K562 (cell line): ENCODE measurements around the gene ELOVL5. TPM values are rescaled to one million over a fixed set of nuclear protein-coding genes. Genes with fewer than 3 reads are reported as not detected.

Experiments used
- CSDE1 ChIP-seq, 2 experiments: fragments of 450-650 bp; IDR thresholded peaks; 2 replicates each; pipeline ENCODE4 v1.6.1; 2016; ENCODE audit warnings: mild to moderate bottlenecking in 1 of 2
- ILF3 ChIP-seq: fragments of 450-650 bp; IDR thresholded peaks from 2 replicates; pipeline ENCODE4 v1.6.1; 2018; ENCODE audit warnings: antibody characterized with exemption, mild to moderate bottlenecking, moderate library complexity, borderline replicate concordance
- SMAD1 ChIP-seq: fragments of 150-350 bp; IDR thresholded peaks from 2 replicates; pipeline ENCODE4 v1.6.1; 2014; ENCODE audit warnings: low read length, low read depth; ENCODE audit not compliant: partially characterized antibody
- ZNF263 ChIP-seq: sonication (generic); formaldehyde crosslinking; IDR thresholded peaks from 2 replicates; pipeline ENCODE4 v1.8.0; 2022; ENCODE audit warnings: mild to moderate bottlenecking, missing genetic modification reagents, borderline replicate concordance
- ZNF311 ChIP-seq: fragments of 250-450 bp; sonication (Bioruptor Pico); IDR thresholded peaks from 2 replicates; pipeline ENCODE4 v1.4.0; 2020; ENCODE audit warnings: mild to moderate bottlenecking, moderate library complexity
- ZNF384 ChIP-seq: IDR thresholded peaks from 2 replicates; pipeline ENCODE4 v1.6.1; 2012; ENCODE audit warnings: low read depth, low read length, improper control_type of control experiment
- polyA plus RNA-seq, 8 experiments: library from polyadenylated mRNA; depleted of rRNA in 4 of 8; stranded (reverse) in 5 of 8; unstranded in 3 of 8; fragments of >200 nt; fragmentation: Nextera tagmentation in 2 of 8; fragmentation: Illumina TruSeq in 1 of 8; extraction: Ambion mirVana in 2 of 8; extraction: Trizol in 1 of 8; gene quantifications; 2 replicates each; pipeline versions ENCODE4 v1.2.1 to v1.2.3, GENCODE V29; 2011 to 2014; ENCODE audit warnings: inconsistent platforms in 1 of 8, missing spikeins in 1 of 8
- total RNA-seq, 7 experiments: library from RNA; depleted of rRNA in 6 of 7; stranded (reverse); fragments of >200 nt in 6 of 7; fragmentation: Illumina TruSeq in 2 of 7; extraction: Trizol in 2 of 7; gene quantifications; 2 replicates each; pipeline versions ENCODE4 v1.2.1 to v1.2.3, GENCODE V29; 2011 to 2021; ENCODE audit warnings: low replicate concordance in 1 of 7
- TF ChIP-seq, protein P1 (sequence below): sonication (generic); formaldehyde crosslinking; IDR thresholded peaks from 2 replicates; pipeline ENCODE4 v1.8.0; 2023; ENCODE audit warnings: mild to moderate bottlenecking, missing genetic modification reagents
- TF ChIP-seq, protein P2 (sequence below): IDR thresholded peaks from 2 replicates; pipeline ENCODE4 v1.6.1; 2011; ENCODE audit not compliant: insufficient read length; ENCODE audit errors: extremely low read depth
- TF ChIP-seq, protein P3 (sequence below): IDR thresholded peaks from 3 replicates; pipeline ENCODE4 v1.6.1; 2011; ENCODE audit warnings: borderline replicate concordance, mild to moderate bottlenecking, moderate library complexity; ENCODE audit not compliant: insufficient read length; ENCODE audit errors: extremely low read depth

Gene ELOVL5
- total and polyA plus RNA-seq, 9 of the 15 experiments (the other 6 are each of a cell fraction or from before 2014, with no cell fraction given), result 70.6 to 245 (median 132) TPM

DNA sequence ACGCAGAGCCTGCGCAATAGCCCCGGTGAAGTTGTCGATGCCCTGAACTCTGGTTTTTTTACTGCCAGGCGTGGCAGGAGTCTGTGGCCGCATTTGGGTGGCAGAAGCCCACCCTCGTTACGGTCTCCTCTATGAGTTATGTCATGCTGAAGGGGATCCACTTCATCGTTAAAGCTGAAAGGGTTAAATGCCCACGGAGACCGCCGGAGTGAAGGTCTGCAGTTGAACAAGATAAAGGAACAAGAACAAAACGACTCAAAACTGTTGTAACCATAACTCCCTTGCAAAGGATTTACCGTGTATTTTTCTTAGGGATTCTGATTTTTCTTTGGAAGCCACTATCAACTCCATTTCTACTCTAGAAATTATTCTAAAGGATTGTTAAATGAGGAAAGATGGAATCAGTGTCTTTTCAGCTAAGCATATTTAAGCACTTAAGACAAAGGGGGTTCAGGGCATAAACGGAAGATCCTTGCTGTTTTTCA, 501 bp upstream of the ELOVL5 start (continued):
- TF ChIP-seq, protein P1, sequence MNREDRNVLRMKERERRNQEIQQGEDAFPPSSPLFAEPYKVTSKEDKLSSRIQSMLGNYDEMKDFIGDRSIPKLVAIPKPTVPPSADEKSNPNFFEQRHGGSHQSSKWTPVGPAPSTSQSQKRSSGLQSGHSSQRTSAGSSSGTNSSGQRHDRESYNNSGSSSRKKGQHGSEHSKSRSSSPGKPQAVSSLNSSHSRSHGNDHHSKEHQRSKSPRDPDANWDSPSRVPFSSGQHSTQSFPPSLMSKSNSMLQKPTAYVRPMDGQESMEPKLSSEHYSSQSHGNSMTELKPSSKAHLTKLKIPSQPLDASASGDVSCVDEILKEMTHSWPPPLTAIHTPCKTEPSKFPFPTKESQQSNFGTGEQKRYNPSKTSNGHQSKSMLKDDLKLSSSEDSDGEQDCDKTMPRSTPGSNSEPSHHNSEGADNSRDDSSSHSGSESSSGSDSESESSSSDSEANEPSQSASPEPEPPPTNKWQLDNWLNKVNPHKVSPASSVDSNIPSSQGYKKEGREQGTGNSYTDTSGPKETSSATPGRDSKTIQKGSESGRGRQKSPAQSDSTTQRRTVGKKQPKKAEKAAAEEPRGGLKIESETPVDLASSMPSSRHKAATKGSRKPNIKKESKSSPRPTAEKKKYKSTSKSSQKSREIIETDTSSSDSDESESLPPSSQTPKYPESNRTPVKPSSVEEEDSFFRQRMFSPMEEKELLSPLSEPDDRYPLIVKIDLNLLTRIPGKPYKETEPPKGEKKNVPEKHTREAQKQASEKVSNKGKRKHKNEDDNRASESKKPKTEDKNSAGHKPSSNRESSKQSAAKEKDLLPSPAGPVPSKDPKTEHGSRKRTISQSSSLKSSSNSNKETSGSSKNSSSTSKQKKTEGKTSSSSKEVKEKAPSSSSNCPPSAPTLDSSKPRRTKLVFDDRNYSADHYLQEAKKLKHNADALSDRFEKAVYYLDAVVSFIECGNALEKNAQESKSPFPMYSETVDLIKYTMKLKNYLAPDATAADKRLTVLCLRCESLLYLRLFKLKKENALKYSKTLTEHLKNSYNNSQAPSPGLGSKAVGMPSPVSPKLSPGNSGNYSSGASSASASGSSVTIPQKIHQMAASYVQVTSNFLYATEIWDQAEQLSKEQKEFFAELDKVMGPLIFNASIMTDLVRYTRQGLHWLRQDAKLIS, result no peak; the same call in 1 of the 2 replicates
- TF ChIP-seq ZNF384 (peak; percentile 76; the same call in 1 of the 2 replicates), ZNF263 (CRISPR knock-in tag) (no peak), ILF3 (no peak), ZNF311 (CRISPR knock-in tag) (no peak), SMAD1 (no peak), CSDE1 (IDR thresholded peaks at IDR 0.05) (0 out of 4 replicates have a peak, but pooled peaks of 1 of the 2 experiments have one; percentile 10)
- TF ChIP-seq, protein P2, sequence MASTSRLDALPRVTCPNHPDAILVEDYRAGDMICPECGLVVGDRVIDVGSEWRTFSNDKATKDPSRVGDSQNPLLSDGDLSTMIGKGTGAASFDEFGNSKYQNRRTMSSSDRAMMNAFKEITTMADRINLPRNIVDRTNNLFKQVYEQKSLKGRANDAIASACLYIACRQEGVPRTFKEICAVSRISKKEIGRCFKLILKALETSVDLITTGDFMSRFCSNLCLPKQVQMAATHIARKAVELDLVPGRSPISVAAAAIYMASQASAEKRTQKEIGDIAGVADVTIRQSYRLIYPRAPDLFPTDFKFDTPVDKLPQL, result no peak
- TF ChIP-seq, protein P3, sequence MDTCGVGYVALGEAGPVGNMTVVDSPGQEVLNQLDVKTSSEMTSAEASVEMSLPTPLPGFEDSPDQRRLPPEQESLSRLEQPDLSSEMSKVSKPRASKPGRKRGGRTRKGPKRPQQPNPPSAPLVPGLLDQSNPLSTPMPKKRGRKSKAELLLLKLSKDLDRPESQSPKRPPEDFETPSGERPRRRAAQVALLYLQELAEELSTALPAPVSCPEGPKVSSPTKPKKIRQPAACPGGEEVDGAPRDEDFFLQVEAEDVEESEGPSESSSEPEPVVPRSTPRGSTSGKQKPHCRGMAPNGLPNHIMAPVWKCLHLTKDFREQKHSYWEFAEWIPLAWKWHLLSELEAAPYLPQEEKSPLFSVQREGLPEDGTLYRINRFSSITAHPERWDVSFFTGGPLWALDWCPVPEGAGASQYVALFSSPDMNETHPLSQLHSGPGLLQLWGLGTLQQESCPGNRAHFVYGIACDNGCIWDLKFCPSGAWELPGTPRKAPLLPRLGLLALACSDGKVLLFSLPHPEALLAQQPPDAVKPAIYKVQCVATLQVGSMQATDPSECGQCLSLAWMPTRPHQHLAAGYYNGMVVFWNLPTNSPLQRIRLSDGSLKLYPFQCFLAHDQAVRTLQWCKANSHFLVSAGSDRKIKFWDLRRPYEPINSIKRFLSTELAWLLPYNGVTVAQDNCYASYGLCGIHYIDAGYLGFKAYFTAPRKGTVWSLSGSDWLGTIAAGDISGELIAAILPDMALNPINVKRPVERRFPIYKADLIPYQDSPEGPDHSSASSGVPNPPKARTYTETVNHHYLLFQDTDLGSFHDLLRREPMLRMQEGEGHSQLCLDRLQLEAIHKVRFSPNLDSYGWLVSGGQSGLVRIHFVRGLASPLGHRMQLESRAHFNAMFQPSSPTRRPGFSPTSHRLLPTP, result no peak
